PC-9 (cell line): ENCODE data around the gene PTOV1.

Experiments used
- CTCF ChIP-seq: fragments of 200-600 bp; sonication (generic); conservative IDR thresholded peaks from 2 replicates; pipeline ENCODE4 v1.6.1; 2017; ENCODE audit warnings: mixed run types, antibody characterized with exemption, mild to moderate bottlenecking, moderate library complexity
- EZH2 ChIP-seq: fragments of 200-600 bp; sonication (generic); IDR thresholded peaks from 2 replicates; pipeline ENCODE4 v1.8.0; 2017; ENCODE audit warnings: antibody characterized with exemption, low read depth

DNA sequence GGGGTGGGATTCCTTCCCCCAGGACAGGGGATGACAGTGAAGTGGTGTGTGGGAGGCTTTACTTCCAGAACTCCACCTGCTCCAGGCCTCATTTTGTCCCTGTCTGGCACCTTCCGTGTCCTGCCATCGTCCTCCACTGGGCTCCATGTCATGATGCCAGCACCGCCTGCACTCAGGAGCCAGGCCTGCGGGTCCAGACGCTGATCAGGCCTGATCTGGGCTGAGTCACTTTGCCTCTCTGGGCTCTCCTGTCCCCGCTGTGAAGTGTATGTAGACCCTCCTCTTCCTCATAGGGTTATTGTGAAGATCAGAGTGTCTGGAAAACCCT, 47.5 kb upstream of the PTOV1 start:
- no peak for TF ChIP-seq CTCF
- TF ChIP-seq EZH2: no peak
